SH-SY5Y (cell line): ENCODE results near the gene NEU2.

ENCODE experiments used
- GATA2 ChIP-seq: IDR thresholded peaks from 2 replicates; pipeline ENCODE4 v1.6.1; 2011; ENCODE audit warnings: mild to moderate bottlenecking, low read depth, low read length
- GATA3 ChIP-seq: IDR thresholded peaks from 2 replicates; pipeline ENCODE4 v1.6.1; 2011; ENCODE audit warnings: low read depth, mild to moderate bottlenecking, low read length, moderate library complexity

NEU2 gene

GRCh38 chr2:233063269-233063975 lies 30.9 kb downstream of the NEU2 start:
- TF ChIP-seq GATA3 (no peak), GATA2 (no peak)

- no peak for TF ChIP-seq GATA2
- TF ChIP-seq GATA3, result no peak
Measured at GRCh38 chr2:233063976-233064411, 31.5 kb downstream of the NEU2 start.

- no peak for TF ChIP-seq GATA3
- no peak for TF ChIP-seq GATA2
Measured at GRCh38 chr2:233064530-233065199, 32.2 kb downstream of the NEU2 start.

GRCh38 chr2:233065954-233066470 lies 33.5 kb downstream of the NEU2 start:
- TF ChIP-seq GATA2 (no peak), GATA3 (no peak)

- TF ChIP-seq GATA3, result no peak
Measured at GRCh38 chr2:233068762-233069418, 36.4 kb downstream of the NEU2 start.

- TF ChIP-seq GATA3 (no peak), GATA2 (no peak)
Measured at GRCh38 chr2:233072838-233073237, 40.4 kb downstream of the NEU2 start.

GRCh38 chr2:233074106-233074505 lies 41.6 kb downstream of the NEU2 start:
- TF ChIP-seq GATA2, result no peak
- TF ChIP-seq GATA3, result no peak

GRCh38 chr2:233075141-233075965 lies 42.9 kb downstream of the NEU2 start:
- TF ChIP-seq GATA2 (no peak), GATA3 (no peak)

GRCh38 chr2:233075966-233076339 lies 43.5 kb downstream of the NEU2 start:
- TF ChIP-seq GATA2 (no peak), GATA3 (no peak)

GRCh38 chr2:233076749-233077148 lies 44.3 kb downstream of the NEU2 start:
- peak; percentile 30; the same call in 1 of the 2 replicates for TF ChIP-seq GATA2
- no peak for TF ChIP-seq GATA3

GRCh38 chr2:233079473-233079877 lies 47.0 kb downstream of the NEU2 start:
- no peak for TF ChIP-seq GATA3
- TF ChIP-seq GATA2, result no peak

- TF ChIP-seq GATA3 (no peak), GATA2 (no peak)
Measured at GRCh38 chr2:233079953-233080835, 47.7 kb downstream of the NEU2 start.

GRCh38 chr2:233080836-233081229 lies 48.4 kb downstream of the NEU2 start:
- TF ChIP-seq GATA2, result no peak
- TF ChIP-seq GATA3, result no peak

GRCh38 chr2:233081232-233081730 lies 48.8 kb downstream of the NEU2 start:
- TF ChIP-seq GATA2 (no peak), GATA3 (no peak)
